ENCODE results near the gene SMIM41. TPM values are rescaled to one million over a fixed set of nuclear protein-coding genes. Genes with fewer than 3 reads are reported as not detected.

The SMIM41 gene
- total RNA-seq, 1 experiment from 2014 or later, result not detected

GRCh38 chr12:52056801-52057637, 22.5 kb upstream of the SMIM41 start:
- Histone ChIP-seq H3K27me3 (replicated peaks; ENCODE audit: control insufficient read depth, insufficient read depth, low read length) (no peaks in the 10 kb centered on the region), H3K36me3 (ENCODE audit: control insufficient read depth, insufficient read depth, low read length) (0 out of 2 replicates have a peak, but pooled peaks cover 2% of the 10 kb centered on the region), H3K9me3 (no peaks in the 10 kb centered on the region), H3K4me3 (ENCODE audit: low read depth, low read length) (no peak overlapping the region), H3K4me1 (no peaks in the 10 kb centered on the region; the same call in 1 of the 2 replicates)
- Mint-ChIP-seq H3K9me3 (ENCODE audit: unreplicated experiment) (no peaks in the 10 kb centered on the region), H3K4me1 (ENCODE audit: low read depth, unreplicated experiment) (peaks cover 3% of the 10 kb centered on the region), H3K27ac (ENCODE audit: unreplicated experiment) (peak overlapping the region; percentile 36), H3K27me3 (ENCODE audit: insufficient read depth, unreplicated experiment) (no peaks in the 10 kb centered on the region), H3K4me3 (ENCODE audit: unreplicated experiment) (no peak overlapping the region), H3K36me3 (ENCODE audit: insufficient read depth, unreplicated experiment) (peaks cover 13% of the 10 kb centered on the region)
- BruUV-seq (replicated peaks), result no TSS peak
- ChIA-PET CTCF (interaction anchor here (0.9 to 1.1 kb wide), 2 partner anchors 11 to 32 kb away, joined by 3 to 5 read pairs; no protein-coding TSS in a partner anchor), POLR2A (no interaction called here)
- intact Hi-C loops (cut with micrococcal nuclease; ENCODE audit: unreplicated experiment), result no loop called here
- DNase-seq, result no peak
- TF ChIP-seq CTCF (IDR thresholded peaks at IDR 0.05; ENCODE audit: insufficient read depth in 1 of 2, low read depth in 1 of 2, low read length in 1 of 2, severe bottlenecking in 1 of 2, unreplicated experiment in 1 of 2), result no peak

- POLR2A ChIA-PET, result interaction anchor here (0.6 kb wide), 1 partner anchor 25 kb away, joined by 4 read pairs; no protein-coding TSS in a partner anchor
- no peak for DNase-seq
- TF ChIP-seq CTCF (IDR thresholded peaks at IDR 0.05; ENCODE audit: insufficient read depth in 1 of 2, low read depth in 1 of 2, low read length in 1 of 2, severe bottlenecking in 1 of 2, unreplicated experiment in 1 of 2), result no peak
- no peaks in the 10 kb centered on the region for H3K9me3 Mint-ChIP-seq (ENCODE audit: unreplicated experiment)
- H3K27me3 ChIP-seq (replicated peaks; ENCODE audit: control insufficient read depth, insufficient read depth, low read length), result no peaks in the 10 kb centered on the region
- no peak overlapping the region for H3K4me3 Mint-ChIP-seq (ENCODE audit: unreplicated experiment)
- intact Hi-C loops (cut with micrococcal nuclease; ENCODE audit: unreplicated experiment), result no loop called here
- H3K4me3 ChIP-seq (ENCODE audit: low read depth, low read length), result no peak overlapping the region
- no peaks in the 10 kb centered on the region for H3K9me3 ChIP-seq
- no peaks in the 10 kb centered on the region for H3K4me1 ChIP-seq
- CTCF ChIA-PET, result interaction anchor here (0.9 to 1.1 kb wide), 2 partner anchors 10 to 33 kb away, joined by 3 to 5 read pairs; no protein-coding TSS in a partner anchor
- no TSS peak for BruUV-seq (replicated peaks)
- no peak overlapping the region for H3K27ac Mint-ChIP-seq (ENCODE audit: unreplicated experiment)
- H3K4me1 Mint-ChIP-seq (ENCODE audit: low read depth, unreplicated experiment), result no peaks in the 10 kb centered on the region
- peaks cover 11% of the 10 kb centered on the region for H3K36me3 Mint-ChIP-seq (ENCODE audit: insufficient read depth, unreplicated experiment)
- 0 out of 2 replicates have a peak, but pooled peaks cover 2% of the 10 kb centered on the region for H3K36me3 ChIP-seq (ENCODE audit: control insufficient read depth, insufficient read depth, low read length)
- no peaks in the 10 kb centered on the region for H3K27me3 Mint-ChIP-seq (ENCODE audit: insufficient read depth, unreplicated experiment)
Measured at GRCh38 chr12:52057638-52058576, 21.6 kb upstream of the SMIM41 start.
